Right cardiac atrium (tissue), 5 donors: ENCODE results near the gene ABCG1. TPM values are rescaled to one million over a fixed set of nuclear protein-coding genes. Genes with fewer than 3 reads are reported as not detected.

Experiments
- ATAC-seq, 2 donors: fragments of 200-7000 bp; cut with Tn5 transposase; one replicate each; pipeline versions ENCODE4 v1.8.0 to v1.9.1; 2020; ENCODE audit warnings: moderate library complexity in 2 of 2, mild to moderate bottlenecking in 1 of 2
- DNase-seq, 3 donors: peaks; one replicate each; pipeline ENCODE4 v3.0.0-alpha.2; 2020
- H3K27ac ChIP-seq: one replicate; pipeline ENCODE4 v1.5.1; 2013; ENCODE audit warnings: mild to moderate bottlenecking, low read length, control low read depth, moderate library complexity
- H3K27me3 ChIP-seq: one replicate; pipeline ENCODE4 v1.6.1; 2013; ENCODE audit not compliant: control insufficient read depth, insufficient read depth
- H3K4me1 ChIP-seq: one replicate; pipeline ENCODE4 v1.6.1; 2013; ENCODE audit warnings: low read length; ENCODE audit not compliant: control insufficient read depth, insufficient read depth
- H3K4me3 ChIP-seq: one replicate; pipeline ENCODE4 v1.5.1; 2013; ENCODE audit warnings: low read length, control low read depth
- H3K9me3 ChIP-seq: one replicate; pipeline ENCODE4 v1.6.1; 2013; ENCODE audit warnings: low read length; ENCODE audit not compliant: control insufficient read depth
- WGBS: extraction: QIAGEN DNeasy Blood & Tissue Kit; methylation state at CpG from one replicate; pipeline ENCODE4 v1.1.7; 2013; 5-methylcytosine and 5-hydroxymethylcytosine counted together
- intact Hi-C, 4 donors: fragments of 100-400 bp; cut with DNase I; formaldehyde crosslinking; loops; one replicate each; pipeline versions ENCODE4 v1.11.0 to v1.14.0; 2022 to 2023
- polyA plus RNA-seq: library from polyadenylated mRNA; stranded (reverse); fragments of 200-250 nt; gene quantifications from one replicate; pipeline ENCODE4 v1.2.3, GENCODE V29; 2013
- total RNA-seq, 4 donors: library from RNA; stranded (reverse); fragmentation: NEBNext Ultra II Directional; extraction: Animal tissue kit (Norgen Biotek cat#: 25700); gene quantifications; one replicate each; pipeline ENCODE4 v1.2.1, GENCODE V29; 2021
- donor health status: healthy with polysubstance abuse.
- donor health status: DM: no; HTN: yes; CAD: no.
- donor health status: DM: no; HTN: no; CAD: no.
- donor health status: DM: no; HTN: yes; CAD: no; lungs with severe emphysema.
- donor health status: DM: yes; HTN: yes; CAD: no.

Gene ABCG1
- total and polyA plus RNA-seq, 5 donors: 3.6 to 11.5 (median 5.7) TPM

DNA sequence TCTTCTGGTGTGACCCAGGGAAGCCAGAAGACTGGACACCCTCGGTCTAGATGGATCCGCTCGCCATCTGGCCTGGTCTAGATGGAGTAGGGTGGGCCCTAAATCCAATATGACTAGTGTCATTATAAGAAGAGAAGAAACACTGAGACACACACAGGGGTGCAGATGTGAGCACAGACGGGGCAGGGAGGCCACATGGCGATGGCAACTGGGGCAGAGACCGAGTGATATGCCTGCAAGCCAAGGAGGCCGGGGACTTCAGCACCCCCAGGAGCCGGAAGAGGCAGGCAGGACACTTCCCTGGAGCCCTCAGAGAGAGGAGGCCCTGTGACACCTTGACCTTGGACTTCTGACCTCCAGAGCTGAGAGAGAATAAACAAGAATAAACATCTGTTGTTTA is 101.9 kb downstream of the ABCG1 start:
- Histone ChIP-seq H3K9me3 (no peaks in the 10 kb centered on the region), H3K4me1 (no peaks in the 10 kb centered on the region), H3K4me3 (no peak overlapping the region), H3K27ac (no peak overlapping the region), H3K27me3 (no peaks in the 10 kb centered on the region)
- intact Hi-C loops: no loop called here
- ATAC-seq: no peak
- no peak for DNase-seq
- WGBS: 94% methylated on average over 8 of the region's 8 CpGs

DNA sequence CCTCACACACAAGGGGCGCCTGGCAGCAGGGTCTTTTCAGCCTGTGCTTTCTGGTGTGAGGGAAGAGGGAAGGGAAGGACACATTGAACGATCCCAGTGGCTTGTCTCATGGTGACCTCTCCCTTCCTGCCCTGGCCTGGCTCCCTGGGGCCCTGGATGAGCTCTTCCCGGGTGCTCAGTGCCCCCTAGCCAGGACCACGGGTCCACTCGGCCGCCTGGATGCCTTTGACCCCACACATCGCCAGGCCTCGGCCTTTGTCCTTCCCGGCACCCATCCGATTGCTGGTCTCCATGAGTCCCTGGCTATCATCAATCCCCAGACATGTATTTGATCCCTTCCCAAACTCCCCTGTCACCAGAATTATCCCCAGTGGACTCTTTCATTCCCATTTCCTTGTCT is 102.3 kb downstream of the ABCG1 start:
- intact Hi-C loops: no loop called here
- no peaks in the 10 kb centered on the region for H3K4me1 ChIP-seq
- no peak overlapping the region for H3K27ac ChIP-seq
- no peaks in the 10 kb centered on the region for H3K9me3 ChIP-seq
- H3K4me3 ChIP-seq: no peak overlapping the region
- WGBS: 90% methylated on average over 10 of the region's 10 CpGs
- ATAC-seq: no peak
- DNase-seq: no peak
- no peaks in the 10 kb centered on the region for H3K27me3 ChIP-seq

- intact Hi-C loops: no loop called here
- no peak for DNase-seq
- Histone ChIP-seq H3K9me3 (no peaks in the 10 kb centered on the region), H3K27me3 (no peaks in the 10 kb centered on the region), H3K4me3 (no peak overlapping the region), H3K4me1 (no peaks in the 10 kb centered on the region), H3K27ac (no peak overlapping the region)
- ATAC-seq: no peak
- 88% methylated on average over 4 of the region's 4 CpGs for WGBS
Observed at GRCh38 chr21:42321845-42322244, 102.9 kb downstream of the ABCG1 start.

GRCh38 chr21:42324896-42325295 is 106.0 kb downstream of the ABCG1 start:
- no peaks in the 10 kb centered on the region for H3K9me3 ChIP-seq
- no peaks in the 10 kb centered on the region for H3K4me1 ChIP-seq
- no peak for DNase-seq
- ATAC-seq: no peak
- H3K27me3 ChIP-seq: no peaks in the 10 kb centered on the region
- H3K27ac ChIP-seq: no peak overlapping the region
- 80% methylated on average over 6 of the region's 6 CpGs for WGBS
- H3K4me3 ChIP-seq: no peak overlapping the region
- intact Hi-C loops: no loop called here

DNA sequence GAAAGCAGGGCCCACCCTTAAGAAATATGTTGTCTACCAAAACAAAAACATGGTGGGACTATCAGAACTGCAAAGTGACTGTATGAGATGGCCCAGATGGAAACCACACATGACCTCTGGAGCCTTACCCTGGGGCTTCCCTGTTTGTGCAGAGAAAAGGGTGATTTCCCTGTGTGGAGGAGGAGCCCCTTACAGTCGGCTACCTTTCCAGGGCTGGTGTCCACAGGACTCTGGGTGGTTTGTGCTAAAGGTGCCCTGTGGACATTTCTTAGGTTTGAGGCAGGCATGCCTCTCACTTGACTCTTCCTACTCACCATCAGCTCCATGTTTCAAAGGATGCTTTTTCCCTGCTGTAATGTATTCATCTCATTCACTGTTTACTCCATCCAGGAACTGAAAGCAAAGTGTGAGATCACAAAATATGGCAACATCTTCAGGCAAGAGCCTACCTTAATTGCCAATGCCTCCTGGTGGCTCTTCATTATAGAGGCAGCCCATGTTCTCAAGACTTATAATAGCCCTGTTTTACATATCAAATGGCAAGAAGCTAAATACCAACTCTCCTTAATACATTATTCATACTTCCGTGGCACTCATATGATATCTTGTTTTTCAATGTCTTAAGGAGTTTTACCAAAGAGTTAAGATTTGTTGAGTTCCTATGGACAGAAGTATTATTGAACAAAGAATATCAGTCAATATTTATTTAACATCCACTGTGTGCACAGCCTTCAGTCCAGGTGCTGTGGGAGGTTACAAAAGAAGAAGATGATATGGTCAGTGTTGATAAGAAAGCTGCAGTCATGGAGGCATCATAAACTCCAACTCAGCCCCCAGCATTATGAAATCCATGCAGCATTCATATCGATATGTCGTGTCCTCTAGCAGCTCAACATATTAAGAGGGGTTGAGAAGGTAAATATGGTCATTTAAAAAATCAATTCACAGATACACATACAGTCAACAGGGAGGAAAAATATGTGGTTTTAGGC is 111.7 kb downstream of the ABCG1 start:
- DNase-seq (no peak), ATAC-seq (no peak)
- intact Hi-C loops: no loop called here
- Histone ChIP-seq H3K9me3 (peaks cover 2% of the 10 kb centered on the region), H3K27ac (no peak overlapping the region), H3K27me3 (no peaks in the 10 kb centered on the region), H3K4me3 (no peak overlapping the region), H3K4me1 (no peaks in the 10 kb centered on the region)
- WGBS: 92% methylated on average over 4 of the region's 4 CpGs

DNA sequence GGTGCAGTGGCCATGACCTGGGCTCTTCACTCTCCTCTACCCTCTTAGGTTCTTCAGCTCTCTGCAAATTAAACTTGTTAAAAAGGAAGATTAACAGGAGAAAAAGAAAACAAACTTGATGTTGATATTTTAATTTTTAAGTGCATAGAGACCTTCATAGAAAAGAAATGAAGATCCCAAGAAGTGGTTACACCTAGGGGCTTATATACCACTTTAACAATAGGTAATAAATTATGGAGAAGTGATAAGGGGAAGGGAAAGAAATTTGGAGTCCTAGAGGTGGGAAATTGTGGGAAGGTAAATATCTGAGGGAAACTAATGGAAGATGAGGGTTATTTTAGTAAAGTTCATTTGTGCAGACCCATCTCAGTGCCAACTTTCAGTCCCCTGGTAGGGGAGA is 112.7 kb downstream of the ABCG1 start:
- Histone ChIP-seq H3K27me3 (no peaks in the 10 kb centered on the region), H3K27ac (no peak overlapping the region), H3K4me1 (no peaks in the 10 kb centered on the region), H3K4me3 (no peak overlapping the region), H3K9me3 (peaks cover 2% of the 10 kb centered on the region)
- ATAC-seq: no peak
- intact Hi-C loops: no loop called here
- DNase-seq: no peak

DNA sequence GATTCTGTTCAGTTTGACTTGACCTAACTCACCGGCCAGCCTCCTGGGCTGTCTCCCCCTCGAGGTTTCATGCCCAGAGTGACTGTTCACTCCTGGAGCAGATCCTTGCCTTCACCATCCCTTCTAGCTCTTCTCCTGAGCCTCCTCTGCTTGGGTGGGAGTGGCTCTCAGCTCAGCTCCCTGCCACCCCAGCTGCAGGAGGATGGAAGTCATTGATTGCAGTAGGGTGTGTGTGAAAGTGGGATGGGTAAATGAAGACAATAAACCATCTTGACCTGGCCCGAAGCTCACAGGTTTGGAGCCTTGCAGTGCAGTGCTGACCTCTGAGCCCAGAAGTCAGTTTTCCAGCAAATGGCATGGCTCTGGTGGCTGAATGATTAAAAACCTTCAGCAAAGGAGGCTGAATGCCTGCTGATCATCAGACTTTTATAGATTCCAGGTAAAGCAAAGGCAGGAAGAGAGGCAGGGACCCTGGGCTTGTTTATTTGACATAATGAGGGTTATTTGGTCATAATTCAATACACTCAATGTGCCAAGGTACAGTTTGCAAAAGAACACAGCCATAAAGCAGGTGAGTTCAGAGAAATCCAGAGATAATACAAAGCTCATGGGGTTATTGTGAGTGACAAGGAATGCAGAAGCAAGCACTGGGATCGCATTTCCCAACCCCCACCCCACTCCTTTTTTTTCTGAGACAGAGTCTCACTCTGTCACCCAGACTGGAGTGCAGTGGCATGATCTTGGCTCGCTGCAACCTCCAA is 113.8 kb downstream of the ABCG1 start:
- no peak overlapping the region for H3K4me3 ChIP-seq
- H3K4me1 ChIP-seq: no peaks in the 10 kb centered on the region
- 81% methylated on average over 5 of the region's 5 CpGs for WGBS
- no peak overlapping the region for H3K27ac ChIP-seq
- no peak for ATAC-seq
- peaks cover 2% of the 10 kb centered on the region for H3K9me3 ChIP-seq
- no peak for DNase-seq
- intact Hi-C loops: no loop called here
- H3K27me3 ChIP-seq: no peaks in the 10 kb centered on the region

DNA sequence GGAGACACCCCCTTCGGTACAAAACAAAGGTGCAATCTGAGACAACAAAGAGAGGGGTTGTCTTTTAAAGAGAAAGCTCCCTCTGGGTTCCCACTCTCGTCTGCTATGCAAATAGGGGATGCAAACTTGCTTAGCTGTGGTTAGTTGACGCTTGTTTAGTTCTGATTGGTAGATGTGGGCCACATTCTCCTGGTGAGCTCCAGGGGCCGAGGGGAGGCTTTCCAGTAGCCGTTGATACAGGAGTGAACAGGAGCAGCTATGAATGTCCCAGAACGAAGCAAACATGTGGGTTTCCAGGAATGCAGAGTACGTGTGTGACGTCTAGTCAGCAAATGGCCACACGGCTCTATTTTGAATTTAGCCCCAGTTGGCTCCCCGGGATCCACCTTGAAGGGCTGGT is 117.1 kb downstream of the ABCG1 start:
- intact Hi-C loops: no loop called here
- ATAC-seq (no peak), DNase-seq (no peak)
- 23% methylated on average over 10 of the region's 10 CpGs for WGBS
- peaks cover 2% of the 10 kb centered on the region for H3K9me3 ChIP-seq
- no peak overlapping the region for H3K4me3 ChIP-seq
- no peaks in the 10 kb centered on the region for H3K4me1 ChIP-seq
- no peak overlapping the region for H3K27ac ChIP-seq
- H3K27me3 ChIP-seq: no peaks in the 10 kb centered on the region

- no peak for ATAC-seq
- Histone ChIP-seq H3K4me3 (no peak overlapping the region), H3K9me3 (no peaks in the 10 kb centered on the region), H3K27me3 (no peaks in the 10 kb centered on the region), H3K27ac (no peak overlapping the region), H3K4me1 (no peaks in the 10 kb centered on the region)
- DNase-seq: no peak
- intact Hi-C loops: no loop called here
- 93% methylated on average over 4 of the region's 4 CpGs for WGBS
Observed at GRCh38 chr21:42337276-42337675, 118.3 kb downstream of the ABCG1 start.

GRCh38 chr21:42337830-42338728 is 119.1 kb downstream of the ABCG1 start:
- ATAC-seq (peak; percentile 72 to 85), DNase-seq (peak in 2 of 3 donors; percentile 56 to 79)
- intact Hi-C loops: no loop called here
- Histone ChIP-seq H3K27ac (no peak overlapping the region), H3K4me1 (no peaks in the 10 kb centered on the region), H3K9me3 (no peaks in the 10 kb centered on the region), H3K4me3 (no peak overlapping the region), H3K27me3 (no peaks in the 10 kb centered on the region)
- WGBS: 39% methylated on average over 23 of the region's 23 CpGs
